HCT116 (cell line): ENCODE results near the gene COG6. TPM values are rescaled to one million over a fixed set of nuclear protein-coding genes. Genes with fewer than 3 reads are reported as not detected.

ENCODE experiments used
- ATAC-seq: fragments of 200-7000 bp; cut with Tn5 transposase; 2 replicates; pipeline ENCODE4 v1.9.1; 2020; ENCODE audit warnings: mild to moderate bottlenecking, moderate library complexity
- BruUV-seq: library from RNA; stranded (reverse); fragments of 400-500 nt; replicated peaks from 2 replicates; lab custom pipeline; 2021; lab: Mats Ljungman, UMichigan
- CTCF ChIA-PET: fragments of 300-600 bp; sonication (Branson Sonifier 250); formaldehyde crosslinking; loops from one replicate; lab custom pipeline; 2021; ENCODE audit warnings: antibody characterized with exemption; lab: Charles Lee
- POLR2A ChIA-PET: fragments of 300-600, 350-600 bp; sonication (Branson Sonifier 250); formaldehyde crosslinking; loops from one replicate; lab custom pipeline; 2021; ENCODE audit warnings: antibody characterized with exemption; lab: Charles Lee
- RAD21 ChIA-PET, 2 experiments: fragments of 300-600 bp; sonication (Branson Sonifier 250); formaldehyde crosslinking; loops; one replicate each; lab custom pipeline; 2023; ENCODE audit warnings: low total read pairs in 2 of 2; ENCODE audit not compliant: uncharacterized antibody in 2 of 2, unreplicated experiment in 2 of 2, low non-redundant PET in 1 of 2; lab: Charles Lee
- DNase-seq: peaks from one replicate; pipeline ENCODE4 v3.0.0-alpha.2; 2010; ENCODE audit warnings: low read depth, low spot score
- H2AFZ ChIP-seq: fragments of 200-600 bp; shearing (Covaris generic), sonication (generic); 2 replicates; pipeline ENCODE4 v1.6.1; 2017; ENCODE audit warnings: low read depth, mixed run types, mixed read lengths, antibody characterized with exemption, low read length; ENCODE audit not compliant: poor library complexity, severe bottlenecking
- H3K27ac ChIP-seq: 2 replicates; pipeline ENCODE4 v1.5.1; 2012; ENCODE audit warnings: low read depth, low read length
- H3K27me3 ChIP-seq: fragments of 200-600 bp; sonication (generic); 2 replicates; pipeline ENCODE4 v1.6.1; 2016; ENCODE audit warnings: mixed run types, low read length, mixed read lengths; ENCODE audit not compliant: insufficient read depth
- H3K36me3 ChIP-seq, 2 experiments: fragments of 200-500 bp in 1 of 2; fragments of 200-600 bp in 1 of 2; sonication (Bioruptor generic) in 1 of 2; sonication (generic) in 1 of 2; 2 replicates each; pipeline versions ENCODE4 v1.5.1 to v1.6.1; 2014 to 2016; ENCODE audit warnings: low read length in 2 of 2, inconsistent platforms in 1 of 2, mixed read lengths in 1 of 2, mixed run types in 1 of 2; ENCODE audit not compliant: insufficient read depth in 2 of 2, control insufficient read depth in 1 of 2
- H3K4me1 ChIP-seq, 2 experiments: fragments of 200-600 bp in 1 of 2; sonication (generic) in 1 of 2; 2 replicates each; pipeline versions ENCODE4 v1.5.1 to v1.6.1; 2012 to 2017; ENCODE audit warnings: low read length in 2 of 2, inconsistent platforms in 1 of 2, mild to moderate bottlenecking in 1 of 2, mixed read lengths in 1 of 2, mixed run types in 1 of 2, moderate library complexity in 1 of 2; ENCODE audit not compliant: insufficient read depth in 2 of 2, control insufficient read depth in 1 of 2
- H3K4me2 ChIP-seq: fragments of 200-600 bp; sonication (generic); 2 replicates; pipeline ENCODE4 v1.6.1; 2017; ENCODE audit warnings: mixed run types, low read length, mixed read lengths
- H3K4me3 ChIP-seq, 2 experiments: fragments of 200-600 bp in 1 of 2; sonication (generic) in 1 of 2; replicated peaks in 1 of 2; 2 replicates each; pipeline ENCODE4 v1.5.1; 2011 to 2016; ENCODE audit warnings: low read length in 2 of 2, control low read depth in 1 of 2, low read depth in 1 of 2, mild to moderate bottlenecking in 1 of 2, mixed read lengths in 1 of 2, mixed run types in 1 of 2
- H3K79me2 ChIP-seq: fragments of 200-600 bp; sonication (generic); 2 replicates; pipeline ENCODE4 v1.6.1; 2017; ENCODE audit warnings: mild to moderate bottlenecking, mixed run types, low read length, moderate library complexity, mixed read lengths; ENCODE audit not compliant: insufficient read depth
- H3K9ac ChIP-seq: fragments of 200-600 bp; sonication (generic); 2 replicates; pipeline ENCODE4 v1.6.1; 2016; ENCODE audit warnings: low read length, mixed read lengths
- H3K9me2 ChIP-seq: fragments of 200-600 bp; sonication (generic), shearing (Covaris generic); 2 replicates; pipeline ENCODE4 v1.6.1; 2017; ENCODE audit warnings: mixed run types, mild to moderate bottlenecking, moderate library complexity; ENCODE audit not compliant: insufficient read depth
- H3K9me3 ChIP-seq, 2 experiments: fragments of 200-500 bp in 1 of 2; fragments of 200-600 bp in 1 of 2; sonication (Bioruptor generic) in 1 of 2; sonication (generic) in 1 of 2; 2 replicates each; pipeline ENCODE4 v1.6.1; 2014 to 2017; ENCODE audit warnings: low read length in 2 of 2, mixed read lengths in 2 of 2, inconsistent platforms in 1 of 2, low read depth in 1 of 2, mild to moderate bottlenecking in 1 of 2, mixed run types in 1 of 2, moderate library complexity in 1 of 2; ENCODE audit not compliant: control insufficient read depth in 1 of 2, insufficient read depth in 1 of 2
- H4K20me1 ChIP-seq: fragments of 200-600 bp; sonication (generic), shearing (Covaris generic); 2 replicates; pipeline ENCODE4 v1.6.1; 2017; ENCODE audit warnings: mixed run types, mild to moderate bottlenecking, moderate library complexity; ENCODE audit not compliant: insufficient read depth
- ATF3 ChIP-seq: IDR thresholded peaks from 2 replicates; pipeline ENCODE4 v1.6.1; 2012
- CBX3 ChIP-seq: IDR thresholded peaks from 2 replicates; pipeline ENCODE4 v1.6.1; 2012; ENCODE audit warnings: low read depth
- CEBPB ChIP-seq: IDR thresholded peaks from 2 replicates; pipeline ENCODE4 v1.6.1; 2012; ENCODE audit warnings: low read depth
- EGR1 ChIP-seq: IDR thresholded peaks from 2 replicates; pipeline ENCODE4 v1.6.1; 2012; ENCODE audit warnings: low read depth
- ELF1 ChIP-seq: IDR thresholded peaks from 2 replicates; pipeline ENCODE4 v1.6.1; 2012; ENCODE audit warnings: low read depth, borderline replicate concordance
- JUND ChIP-seq: IDR thresholded peaks from 2 replicates; pipeline ENCODE4 v1.6.1; 2012
- POLR2A ChIP-seq: IDR thresholded peaks from 2 replicates; pipeline ENCODE4 v1.7.0; 2011; ENCODE audit warnings: borderline replicate concordance; ENCODE audit not compliant: insufficient read depth, insufficient read length; ENCODE audit errors: extremely low read depth
- POLR2AphosphoS5 ChIP-seq: IDR thresholded peaks from 2 replicates; pipeline ENCODE4 v1.6.1; 2011; ENCODE audit warnings: mild to moderate bottlenecking, low read depth, low read length, moderate library complexity
- RAD21 ChIP-seq: IDR thresholded peaks from 2 replicates; pipeline ENCODE4 v1.6.1; 2012; ENCODE audit warnings: low read depth, mild to moderate bottlenecking
- SIN3A ChIP-seq: IDR thresholded peaks from 2 replicates; pipeline ENCODE4 v1.6.1; 2012; ENCODE audit warnings: low read depth
- SRF ChIP-seq: IDR thresholded peaks from 2 replicates; pipeline ENCODE4 v1.6.1; 2012; ENCODE audit warnings: low read depth
- TCF7L2 ChIP-seq: IDR thresholded peaks from 2 replicates; pipeline ENCODE4 v1.7.0; 2011; ENCODE audit warnings: borderline replicate concordance, inconsistent platforms; ENCODE audit not compliant: insufficient read depth, insufficient read length; ENCODE audit errors: extremely low read depth
- YY1 ChIP-seq: IDR thresholded peaks from 2 replicates; pipeline ENCODE4 v1.6.1; 2011; ENCODE audit warnings: low read length, low read depth, moderate library complexity, mild to moderate bottlenecking; ENCODE audit not compliant: insufficient replicate concordance; ENCODE audit errors: extremely low read depth
- ZFX ChIP-seq: fragments of 450-650 bp; IDR thresholded peaks from 2 replicates; pipeline ENCODE4 v1.6.1; 2017
- ZNF274 ChIP-seq: fragments of 200-500 bp; sonication (Bioruptor generic); IDR thresholded peaks from 2 replicates; pipeline ENCODE4 v1.6.1; 2014; ENCODE audit warnings: mild to moderate bottlenecking, low read depth, low read length, inconsistent platforms
- intact Hi-C: fragments of 100-400 bp; cut with micrococcal nuclease; formaldehyde crosslinking; loops from 2 replicates; pipeline ENCODE4 v1.10.0; 2022
- total RNA-seq: library from RNA; stranded (reverse); gene quantifications from one replicate; pipeline ENCODE4 v1.2.1, GENCODE V29; 2021; ENCODE audit not compliant: unreplicated experiment
- TF ChIP-seq, protein P1 (sequence below), 3 experiments: fragments of 200-600 bp in 1 of 3; sonication (generic) in 1 of 3; IDR thresholded peaks in 2 of 3; conservative IDR thresholded peaks in 1 of 3; 2 replicates each; pipeline ENCODE4 v1.5.1; 2012 to 2017; ENCODE audit warnings: low read depth in 2 of 3, low read length in 2 of 3, antibody characterized with exemption in 1 of 3, borderline replicate concordance in 1 of 3, control low read depth in 1 of 3, mild to moderate bottlenecking in 1 of 3, mixed read lengths in 1 of 3, mixed run types in 1 of 3, moderate library complexity in 1 of 3; ENCODE audit not compliant: insufficient read depth in 1 of 3
- TF ChIP-seq, protein P2 (sequence below): IDR thresholded peaks from 2 replicates; pipeline ENCODE4 v1.6.1; 2011; ENCODE audit warnings: mild to moderate bottlenecking, low read length, moderate library complexity; ENCODE audit not compliant: insufficient replicate concordance; ENCODE audit errors: extremely low read depth

Gene COG6
- total RNA-seq, 1 experiment from 2014 or later: 33.6 TPM

GRCh38 chr13:39641645-39642044, 13.8 kb upstream of the COG6 start:
- Histone ChIP-seq H3K27ac (no peak overlapping the region), H3K36me3 (no peaks in the 10 kb centered on the region)
- no peak for ATAC-seq
- TF ChIP-seq JUND (no peak), POLR2AphosphoS5 (no peak), RAD21 (no peak), YY1 (no peak), ZFX (no peak), TCF7L2 (no peak), ELF1 (no peak), SIN3A (no peak), ATF3 (no peak), CBX3 (no peak), CEBPB (no peak), ZNF274 (no peak), SRF (no peak), EGR1 (no peak), POLR2A (no peak)
- TF ChIP-seq, protein P1, sequence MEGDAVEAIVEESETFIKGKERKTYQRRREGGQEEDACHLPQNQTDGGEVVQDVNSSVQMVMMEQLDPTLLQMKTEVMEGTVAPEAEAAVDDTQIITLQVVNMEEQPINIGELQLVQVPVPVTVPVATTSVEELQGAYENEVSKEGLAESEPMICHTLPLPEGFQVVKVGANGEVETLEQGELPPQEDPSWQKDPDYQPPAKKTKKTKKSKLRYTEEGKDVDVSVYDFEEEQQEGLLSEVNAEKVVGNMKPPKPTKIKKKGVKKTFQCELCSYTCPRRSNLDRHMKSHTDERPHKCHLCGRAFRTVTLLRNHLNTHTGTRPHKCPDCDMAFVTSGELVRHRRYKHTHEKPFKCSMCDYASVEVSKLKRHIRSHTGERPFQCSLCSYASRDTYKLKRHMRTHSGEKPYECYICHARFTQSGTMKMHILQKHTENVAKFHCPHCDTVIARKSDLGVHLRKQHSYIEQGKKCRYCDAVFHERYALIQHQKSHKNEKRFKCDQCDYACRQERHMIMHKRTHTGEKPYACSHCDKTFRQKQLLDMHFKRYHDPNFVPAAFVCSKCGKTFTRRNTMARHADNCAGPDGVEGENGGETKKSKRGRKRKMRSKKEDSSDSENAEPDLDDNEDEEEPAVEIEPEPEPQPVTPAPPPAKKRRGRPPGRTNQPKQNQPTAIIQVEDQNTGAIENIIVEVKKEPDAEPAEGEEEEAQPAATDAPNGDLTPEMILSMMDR (IDR thresholded peaks at IDR 0.05 in 2 of 3, conservative IDR thresholded peaks at IDR 0.05 in 1 of 3; ENCODE audit: borderline replicate concordance in 1 of 3, insufficient read depth in 1 of 3, low read depth in 2 of 3, low read length in 2 of 3): no peak
- TF ChIP-seq, protein P2, sequence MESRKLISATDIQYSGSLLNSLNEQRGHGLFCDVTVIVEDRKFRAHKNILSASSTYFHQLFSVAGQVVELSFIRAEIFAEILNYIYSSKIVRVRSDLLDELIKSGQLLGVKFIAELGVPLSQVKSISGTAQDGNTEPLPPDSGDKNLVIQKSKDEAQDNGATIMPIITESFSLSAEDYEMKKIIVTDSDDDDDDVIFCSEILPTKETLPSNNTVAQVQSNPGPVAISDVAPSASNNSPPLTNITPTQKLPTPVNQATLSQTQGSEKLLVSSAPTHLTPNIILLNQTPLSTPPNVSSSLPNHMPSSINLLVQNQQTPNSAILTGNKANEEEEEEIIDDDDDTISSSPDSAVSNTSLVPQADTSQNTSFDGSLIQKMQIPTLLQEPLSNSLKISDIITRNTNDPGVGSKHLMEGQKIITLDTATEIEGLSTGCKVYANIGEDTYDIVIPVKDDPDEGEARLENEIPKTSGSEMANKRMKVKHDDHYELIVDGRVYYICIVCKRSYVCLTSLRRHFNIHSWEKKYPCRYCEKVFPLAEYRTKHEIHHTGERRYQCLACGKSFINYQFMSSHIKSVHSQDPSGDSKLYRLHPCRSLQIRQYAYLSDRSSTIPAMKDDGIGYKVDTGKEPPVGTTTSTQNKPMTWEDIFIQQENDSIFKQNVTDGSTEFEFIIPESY: no peak
- TF ChIP-seq, all 23 proteins: peak for 0
- Histone ChIP-seq H3K9me2 (no peaks in the 10 kb centered on the region), H4K20me1 (no peaks in the 10 kb centered on the region), H3K4me1 (no peaks in the 10 kb centered on the region), H2AFZ (no peak overlapping the region), H3K4me2 (no peak overlapping the region), H3K9me3 (no peaks in the 10 kb centered on the region), H3K27me3 (no peaks in the 10 kb centered on the region), H3K4me3 (no peak overlapping the region), H3K9ac (no peak overlapping the region), H3K79me2 (no peaks in the 10 kb centered on the region)
- no peak for DNase-seq
- ChIA-PET RAD21 (no interaction called here), POLR2A (no interaction called here), CTCF (no interaction called here)
- intact Hi-C loops: no loop called here
- no TSS peak for BruUV-seq
